HL-60 (cell line): Measurements from ENCODE around the gene IVL.

Experiments used
- DNase-seq, 2 experiments: peaks; one replicate each; pipeline ENCODE4 v3.0.0-alpha.2; 2010 to 2020; ENCODE audit warnings: low read depth in 1 of 2, low spot score in 1 of 2
- H3K27ac ChIP-seq: fragments of 250-450 bp; sonication (Bioruptor Pico); replicated peaks from 2 replicates; pipeline ENCODE4 v1.5.1; 2020; ENCODE audit warnings: mild to moderate bottlenecking, moderate library complexity
- H3K27me3 ChIP-seq: fragments of 250-450 bp; sonication (Bioruptor Pico); 2 replicates; pipeline ENCODE4 v1.5.1; 2021; ENCODE audit warnings: mild to moderate bottlenecking, moderate library complexity; ENCODE audit not compliant: insufficient read depth, poor library complexity, severe bottlenecking
- H3K4me3 ChIP-seq: replicated peaks from 2 replicates; pipeline ENCODE4 v1.5.1; 2011; ENCODE audit warnings: mild to moderate bottlenecking, control low read depth, low read length; ENCODE audit not compliant: insufficient read depth
- CTCF ChIP-seq: IDR thresholded peaks from one replicate; pipeline ENCODE4 v1.5.1; 2011; ENCODE audit warnings: low read length, control low read depth, inconsistent platforms; ENCODE audit not compliant: insufficient read depth
- GABPA ChIP-seq: IDR thresholded peaks from 2 replicates; pipeline ENCODE4 v1.6.1; 2012; ENCODE audit warnings: low read depth
- POLR2AphosphoS5 ChIP-seq: IDR thresholded peaks from 2 replicates; pipeline ENCODE4 v1.6.1; 2012; ENCODE audit warnings: low read depth
- REST ChIP-seq: IDR thresholded peaks from 2 replicates; pipeline ENCODE4 v1.6.1; 2012; ENCODE audit warnings: low read depth; ENCODE audit not compliant: insufficient replicate concordance
- SPI1 ChIP-seq: IDR thresholded peaks from 2 replicates; pipeline ENCODE4 v1.6.1; 2012; ENCODE audit warnings: low read depth, mild to moderate bottlenecking, borderline replicate concordance

Gene IVL

GRCh38 chr1:152959273-152959672, 50.9 kb downstream of the IVL start:
- Histone ChIP-seq H3K27me3 (peaks cover 2% of the 10 kb centered on the region), H3K4me3 (no peak overlapping the region), H3K27ac (no peak overlapping the region)
- no peak for DNase-seq
- TF ChIP-seq SPI1 (no peak), REST (no peak), POLR2AphosphoS5 (no peak), CTCF (no peak), GABPA (no peak)

- no peak overlapping the region for H3K27ac ChIP-seq
- peaks cover 2% of the 10 kb centered on the region for H3K27me3 ChIP-seq
- TF ChIP-seq CTCF = no peak
- TF ChIP-seq REST = no peak
- TF ChIP-seq GABPA = no peak
- TF ChIP-seq SPI1 = no peak
- TF ChIP-seq POLR2AphosphoS5 = no peak
- H3K4me3 ChIP-seq = no peak overlapping the region
- no peak for DNase-seq
Measured at GRCh38 chr1:152959801-152960451, 51.6 kb downstream of the IVL start.

- Histone ChIP-seq H3K4me3 (no peak overlapping the region), H3K27ac (no peak overlapping the region), H3K27me3 (peaks cover 2% of the 10 kb centered on the region)
- no peak for DNase-seq
- TF ChIP-seq SPI1 (no peak), POLR2AphosphoS5 (no peak), REST (no peak), CTCF (no peak), GABPA (no peak)
Measured at GRCh38 chr1:152960452-152961044, 52.2 kb downstream of the IVL start.
